Smooth muscle cell (in vitro differentiated cells): ENCODE measurements around the gene CSTF2T. TPM values are rescaled to one million over a fixed set of nuclear protein-coding genes. Genes with fewer than 3 reads are reported as not detected.

ENCODE experiments used
- DNase-seq: peaks from one replicate; lab custom pipeline; 2025; ENCODE audit not compliant: unreplicated experiment; lab: John Stamatoyannopoulos, UW
- H2AFZ ChIP-seq: fragments of 200-600 bp; sonication (generic); 2 replicates; pipeline ENCODE4 v1.6.0; 2016; ENCODE audit warnings: antibody characterized with exemption, low read depth, mild to moderate bottlenecking
- H3F3A ChIP-seq: fragments of 200-600 bp; sonication (generic); 2 replicates; pipeline ENCODE4 v1.6.0; 2017; ENCODE audit warnings: antibody characterized with exemption, low read depth
- H3K27ac ChIP-seq: fragments of 200-600 bp; sonication (generic); 2 replicates; pipeline ENCODE4 v1.5.1; 2016; ENCODE audit warnings: low read depth, mild to moderate bottlenecking
- H3K27me3 ChIP-seq: fragments of 200-600 bp; sonication (generic); 2 replicates; pipeline ENCODE4 v1.6.1; 2016; ENCODE audit warnings: low read depth, mild to moderate bottlenecking
- H3K36me3 ChIP-seq: fragments of 200-600 bp; sonication (generic); 2 replicates; pipeline ENCODE4 v1.5.1; 2016; ENCODE audit warnings: low read depth
- H3K4me1 ChIP-seq: fragments of 200-600 bp; sonication (generic); 2 replicates; pipeline ENCODE4 v1.5.1; 2016; ENCODE audit warnings: low read depth
- H3K4me2 ChIP-seq: fragments of 200-600 bp; sonication (generic); 2 replicates; pipeline ENCODE4 v1.6.0; 2016; ENCODE audit warnings: mild to moderate bottlenecking
- H3K4me3 ChIP-seq: fragments of 200-600 bp; sonication (generic); 2 replicates; pipeline ENCODE4 v1.5.1; 2016; ENCODE audit warnings: mild to moderate bottlenecking
- H3K79me2 ChIP-seq: fragments of 200-600 bp; sonication (generic); 2 replicates; pipeline ENCODE4 v1.6.0; 2016; ENCODE audit warnings: low read depth, mild to moderate bottlenecking
- H3K9ac ChIP-seq: fragments of 200-600 bp; sonication (generic); 2 replicates; pipeline ENCODE4 v1.6.0; 2016; ENCODE audit warnings: low read depth
- H3K9me3 ChIP-seq: fragments of 200-600 bp; sonication (generic); replicated peaks from 2 replicates; pipeline ENCODE4 v1.5.1; 2016; ENCODE audit warnings: low read depth
- H4K20me1 ChIP-seq: fragments of 200-600 bp; sonication (generic); 2 replicates; pipeline ENCODE4 v1.6.0; 2016; ENCODE audit warnings: low read depth
- WGBS: methylation state at CpG from one replicate; pipeline ENCODE4 v1.1.7; 2016; ENCODE audit warnings: low lambda C conversion rate; 5-methylcytosine and 5-hydroxymethylcytosine counted together
- polyA plus RNA-seq: library from polyadenylated mRNA; unstranded; fragments of >200 nt; fragmentation: Nextera tagmentation; extraction: Ambion mirVana; gene quantifications from 2 replicates; pipeline ENCODE4 v1.2.1, GENCODE V29; 2016
- total RNA-seq: library from RNA; depleted of rRNA; stranded (reverse); fragments of >200 nt; gene quantifications from 2 replicates; pipeline ENCODE4 v1.2.3, GENCODE V29; 2014
- TF ChIP-seq, protein P1 (sequence below): fragments of 200-600 bp; sonication (generic); IDR thresholded peaks from 2 replicates; pipeline ENCODE4 v1.5.1; 2017; ENCODE audit warnings: borderline replicate concordance, mild to moderate bottlenecking, antibody characterized with exemption; ENCODE audit not compliant: insufficient read depth, poor library complexity, severe bottlenecking

Gene CSTF2T
- total and polyA plus RNA-seq, 2 experiments from 2014 or later = 8.3 to 18.5 TPM

DNA sequence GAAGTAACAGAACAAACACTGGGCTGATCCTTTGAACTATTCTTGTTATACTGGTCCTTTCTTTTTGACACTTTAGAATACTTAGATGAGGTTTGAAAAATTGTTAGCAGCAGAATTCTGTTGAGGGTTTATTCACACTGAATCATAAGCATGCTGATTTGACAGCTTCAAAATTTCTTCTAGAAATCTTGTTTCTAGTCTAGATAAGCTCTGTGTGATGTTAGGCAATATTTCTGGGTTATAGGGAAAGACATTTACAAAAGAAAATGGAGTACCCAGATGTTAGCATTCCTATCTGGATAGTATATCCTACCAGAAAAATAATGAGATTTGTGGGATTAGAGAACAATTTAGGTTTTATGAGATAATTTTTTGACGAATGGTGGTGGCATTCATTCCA is 12.1 kb downstream of the CSTF2T start:
- no peak overlapping the region for H3K9ac ChIP-seq
- H3K36me3 ChIP-seq = no peaks in the 10 kb centered on the region
- H3K4me2 ChIP-seq = no peak overlapping the region
- no peaks in the 10 kb centered on the region for H3K79me2 ChIP-seq
- H4K20me1 ChIP-seq = no peaks in the 10 kb centered on the region
- TF ChIP-seq, protein P1, sequence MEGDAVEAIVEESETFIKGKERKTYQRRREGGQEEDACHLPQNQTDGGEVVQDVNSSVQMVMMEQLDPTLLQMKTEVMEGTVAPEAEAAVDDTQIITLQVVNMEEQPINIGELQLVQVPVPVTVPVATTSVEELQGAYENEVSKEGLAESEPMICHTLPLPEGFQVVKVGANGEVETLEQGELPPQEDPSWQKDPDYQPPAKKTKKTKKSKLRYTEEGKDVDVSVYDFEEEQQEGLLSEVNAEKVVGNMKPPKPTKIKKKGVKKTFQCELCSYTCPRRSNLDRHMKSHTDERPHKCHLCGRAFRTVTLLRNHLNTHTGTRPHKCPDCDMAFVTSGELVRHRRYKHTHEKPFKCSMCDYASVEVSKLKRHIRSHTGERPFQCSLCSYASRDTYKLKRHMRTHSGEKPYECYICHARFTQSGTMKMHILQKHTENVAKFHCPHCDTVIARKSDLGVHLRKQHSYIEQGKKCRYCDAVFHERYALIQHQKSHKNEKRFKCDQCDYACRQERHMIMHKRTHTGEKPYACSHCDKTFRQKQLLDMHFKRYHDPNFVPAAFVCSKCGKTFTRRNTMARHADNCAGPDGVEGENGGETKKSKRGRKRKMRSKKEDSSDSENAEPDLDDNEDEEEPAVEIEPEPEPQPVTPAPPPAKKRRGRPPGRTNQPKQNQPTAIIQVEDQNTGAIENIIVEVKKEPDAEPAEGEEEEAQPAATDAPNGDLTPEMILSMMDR = no peak
- no peaks in the 10 kb centered on the region for H3K27me3 ChIP-seq
- H3K27ac ChIP-seq = no peak overlapping the region
- no peak overlapping the region for H2AFZ ChIP-seq
- DNase-seq = no peak
- H3K4me3 ChIP-seq = no peak overlapping the region
- H3K4me1 ChIP-seq = peaks cover 20% of the 10 kb centered on the region
- H3K9me3 ChIP-seq = no peaks in the 10 kb centered on the region
- 79% methylated on average over 1 of the region's 1 CpG for WGBS
- H3F3A ChIP-seq = no peaks in the 10 kb centered on the region

- DNase-seq = no peak
- Histone ChIP-seq H2AFZ (no peak overlapping the region), H3K4me3 (no peak overlapping the region), H4K20me1 (no peaks in the 10 kb centered on the region), H3K27me3 (no peaks in the 10 kb centered on the region), H3K9ac (no peak overlapping the region), H3K79me2 (no peaks in the 10 kb centered on the region), H3K4me1 (peaks cover 20% of the 10 kb centered on the region), H3K36me3 (no peaks in the 10 kb centered on the region), H3K27ac (peak overlapping the region; percentile 40), H3K9me3 (no peaks in the 10 kb centered on the region), H3K4me2 (peak overlapping the region; percentile 61), H3F3A (no peaks in the 10 kb centered on the region)
- TF ChIP-seq, protein P1 = no peak
- WGBS = 32% methylated on average over 2 of the region's 2 CpGs
Observed at GRCh38 chr10:51685768-51686167, 13.6 kb downstream of the CSTF2T start.

DNA sequence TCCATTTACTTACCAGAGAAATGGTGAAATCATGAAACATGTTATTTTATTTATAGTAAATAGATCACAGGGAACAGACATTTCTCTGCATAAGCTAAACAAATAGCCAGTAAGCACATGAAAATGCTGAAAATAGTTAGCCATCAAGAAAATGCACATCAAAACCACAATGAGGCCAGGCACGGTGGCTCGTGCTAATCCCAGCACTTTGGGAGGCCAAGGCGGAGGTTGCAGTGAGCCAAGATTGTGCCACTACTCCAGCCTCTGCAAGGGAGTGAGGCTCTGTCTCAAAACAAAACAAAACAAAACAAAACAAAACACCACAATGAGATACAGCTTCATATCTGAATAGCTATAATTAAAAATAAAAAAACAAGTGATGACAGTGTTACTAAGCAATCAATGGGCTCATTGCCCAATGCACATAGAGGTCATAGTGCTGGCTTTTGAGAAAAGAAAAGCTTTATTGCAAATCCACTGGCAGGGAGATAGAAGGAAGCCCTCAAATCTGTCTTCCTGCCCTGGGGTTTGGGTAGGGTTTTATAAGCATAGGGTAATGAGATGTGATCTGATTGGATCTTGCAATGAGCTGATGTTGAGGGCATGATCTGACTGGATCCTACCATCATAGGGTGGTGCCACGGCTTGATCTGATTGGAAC is 16.2 kb downstream of the CSTF2T start:
- Histone ChIP-seq H3K27me3 (no peaks in the 10 kb centered on the region), H3K4me2 (no peak overlapping the region), H3K9me3 (no peaks in the 10 kb centered on the region), H3K79me2 (no peaks in the 10 kb centered on the region), H3K36me3 (no peaks in the 10 kb centered on the region), H3K27ac (no peak overlapping the region), H3K4me3 (no peak overlapping the region), H2AFZ (no peak overlapping the region), H3F3A (no peaks in the 10 kb centered on the region), H3K9ac (no peak overlapping the region), H3K4me1 (peaks cover 24% of the 10 kb centered on the region), H4K20me1 (no peaks in the 10 kb centered on the region)
- DNase-seq = no peak
- 70% methylated on average over 4 of the region's 4 CpGs for WGBS
- TF ChIP-seq, protein P1 = no peak

DNA sequence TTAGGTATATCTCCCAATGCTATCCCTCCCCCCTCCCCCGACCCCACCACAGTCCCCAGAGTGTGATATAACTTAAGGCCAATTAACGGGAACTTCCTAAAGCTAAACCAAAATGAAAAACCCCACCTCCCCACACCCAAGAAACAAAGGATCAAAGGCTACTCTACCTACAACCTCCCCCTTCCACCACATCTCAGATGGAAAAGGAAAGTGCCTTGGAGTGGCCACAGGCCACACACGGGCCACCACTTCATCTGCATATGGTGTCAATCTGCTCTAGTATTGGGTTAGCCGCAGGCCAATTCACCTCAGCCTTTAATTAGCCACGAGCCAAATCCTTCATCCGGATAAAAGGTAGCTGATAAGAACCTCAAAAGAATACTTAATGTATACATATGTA is 19.6 kb downstream of the CSTF2T start:
- H3K27me3 ChIP-seq = no peaks in the 10 kb centered on the region
- 76% methylated on average over 6 of the region's 6 CpGs for WGBS
- no peaks in the 10 kb centered on the region for H4K20me1 ChIP-seq
- no peaks in the 10 kb centered on the region for H3K36me3 ChIP-seq
- no peaks in the 10 kb centered on the region for H3K9me3 ChIP-seq
- no peak overlapping the region for H3K9ac ChIP-seq
- peaks cover 5% of the 10 kb centered on the region for H3K4me1 ChIP-seq
- no peak overlapping the region for H3K27ac ChIP-seq
- TF ChIP-seq, protein P1 = no peak
- H3K79me2 ChIP-seq = no peaks in the 10 kb centered on the region
- H2AFZ ChIP-seq = no peak overlapping the region
- no peak overlapping the region for H3K4me2 ChIP-seq
- no peak overlapping the region for H3K4me3 ChIP-seq
- no peak for DNase-seq
- H3F3A ChIP-seq = no peaks in the 10 kb centered on the region
